Esophagus muscularis mucosa (tissue), 4 donors: ENCODE results near the gene SMIM1.

ENCODE experiments used
- EP300 ChIP-seq: sonication (generic); formaldehyde crosslinking; IDR thresholded peaks from one replicate; pipeline ENCODE4 v1.6.1; 2017; ENCODE audit warnings: antibody characterized with exemption
- POLR2A ChIP-seq: fragments of 450-650 bp; IDR thresholded peaks from one replicate; pipeline ENCODE4 v1.6.1; 2017; ENCODE audit warnings: antibody characterized with exemption, moderate library complexity, mild to moderate bottlenecking, low read depth
- TF ChIP-seq, protein P1 (sequence below), 3 experiments: fragments of 200-600 bp in 2 of 3; fragments of 450-650 bp in 1 of 3; sonication (generic) in 2 of 3; IDR thresholded peaks; one replicate each; pipeline ENCODE4 v1.5.1; 2017 to 2019; ENCODE audit warnings: antibody characterized with exemption in 3 of 3, mild to moderate bottlenecking in 2 of 3, moderate library complexity in 1 of 3

DNA sequence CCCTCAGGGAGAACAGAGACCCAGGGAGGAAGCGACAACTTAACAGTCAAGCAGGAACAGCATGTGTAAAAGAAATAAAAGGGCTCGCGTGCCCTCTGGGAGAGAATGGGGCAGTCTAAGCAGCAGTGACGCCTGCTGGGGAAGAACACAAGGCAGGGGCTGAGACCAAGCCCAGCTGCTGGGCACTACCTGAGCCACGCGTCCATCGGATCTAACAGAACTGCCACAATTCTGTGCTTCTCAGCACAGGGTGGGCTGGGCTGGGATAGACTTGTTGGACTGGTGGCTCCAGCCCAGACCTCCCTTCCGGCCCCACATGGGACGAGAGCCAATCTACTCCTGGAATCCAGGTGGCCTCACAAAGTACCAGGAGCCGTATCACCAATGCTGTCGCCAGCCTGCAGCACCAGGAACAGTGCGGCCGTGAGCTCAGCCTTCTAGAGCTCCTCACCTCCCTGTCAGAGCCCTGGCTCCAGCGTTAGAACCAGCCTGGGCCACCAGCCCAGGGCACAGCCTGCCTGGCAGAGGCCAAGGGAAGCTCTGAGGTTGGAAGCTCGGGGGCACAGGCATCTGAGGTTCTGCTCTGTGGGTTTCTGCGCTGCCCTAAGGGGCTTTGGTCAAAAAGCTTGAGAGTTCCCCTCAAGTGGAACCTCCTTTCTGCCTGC is 16.3 kb downstream of the SMIM1 start:
- TF ChIP-seq, protein P1, sequence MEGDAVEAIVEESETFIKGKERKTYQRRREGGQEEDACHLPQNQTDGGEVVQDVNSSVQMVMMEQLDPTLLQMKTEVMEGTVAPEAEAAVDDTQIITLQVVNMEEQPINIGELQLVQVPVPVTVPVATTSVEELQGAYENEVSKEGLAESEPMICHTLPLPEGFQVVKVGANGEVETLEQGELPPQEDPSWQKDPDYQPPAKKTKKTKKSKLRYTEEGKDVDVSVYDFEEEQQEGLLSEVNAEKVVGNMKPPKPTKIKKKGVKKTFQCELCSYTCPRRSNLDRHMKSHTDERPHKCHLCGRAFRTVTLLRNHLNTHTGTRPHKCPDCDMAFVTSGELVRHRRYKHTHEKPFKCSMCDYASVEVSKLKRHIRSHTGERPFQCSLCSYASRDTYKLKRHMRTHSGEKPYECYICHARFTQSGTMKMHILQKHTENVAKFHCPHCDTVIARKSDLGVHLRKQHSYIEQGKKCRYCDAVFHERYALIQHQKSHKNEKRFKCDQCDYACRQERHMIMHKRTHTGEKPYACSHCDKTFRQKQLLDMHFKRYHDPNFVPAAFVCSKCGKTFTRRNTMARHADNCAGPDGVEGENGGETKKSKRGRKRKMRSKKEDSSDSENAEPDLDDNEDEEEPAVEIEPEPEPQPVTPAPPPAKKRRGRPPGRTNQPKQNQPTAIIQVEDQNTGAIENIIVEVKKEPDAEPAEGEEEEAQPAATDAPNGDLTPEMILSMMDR (IDR thresholded peaks at IDR 0.05) = no peak
- TF ChIP-seq EP300 (no peak), POLR2A (no peak)
